ENCODE data around the gene MMEL1. TPM values are rescaled to one million over a fixed set of nuclear protein-coding genes. Genes with fewer than 3 reads are reported as not detected.

The MMEL1 gene
- total and polyA plus RNA-seq, 3 donors from 2014 or later = 17.2 to 36.4 (median 18.8) TPM

DNA sequence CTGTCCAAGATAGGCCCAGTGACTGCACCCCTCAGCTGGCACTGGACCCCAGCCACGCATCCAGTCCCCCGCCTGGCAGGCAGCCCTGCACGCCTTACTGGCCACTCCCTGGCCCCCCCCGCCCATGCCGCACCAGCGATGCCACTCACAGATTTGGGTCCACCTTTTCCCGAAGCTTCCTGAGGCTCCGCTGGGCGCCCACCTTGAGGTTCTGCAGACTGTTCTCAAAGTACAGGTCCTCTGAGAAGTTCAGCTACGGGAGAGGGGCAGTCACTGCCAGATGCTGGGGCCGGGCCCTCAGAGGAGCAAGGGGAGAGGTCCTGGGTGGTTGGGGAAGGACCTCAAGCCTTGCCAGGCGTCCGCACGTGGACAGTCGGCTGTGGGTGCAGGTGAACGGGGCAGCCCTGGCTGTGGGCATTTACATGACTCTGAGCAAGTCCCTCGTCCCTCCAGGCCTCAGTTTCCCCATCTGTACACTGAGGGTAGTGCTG lies 38.1 kb downstream of the MMEL1 start:
- Histone ChIP-seq H3K9me3 (no peaks in the 10 kb centered on the region), H3K4me3 (no peak overlapping the region), H3K27me3 (no peaks in the 10 kb centered on the region), H3K27ac (no peak overlapping the region), H3K4me1 (peaks cover 12% of the 10 kb centered on the region), H3K36me3 (ENCODE audit: low read depth, missing control alignments) (no peaks in the 10 kb centered on the region)
- no peak for DNase-seq
- 92 to 93% methylated on average over 14 to 17 of the region's 17 CpGs for WGBS, 2 donors
- no peak for TF ChIP-seq POLR2A (IDR thresholded peaks at IDR 0.05)
- TF ChIP-seq, protein P1, sequence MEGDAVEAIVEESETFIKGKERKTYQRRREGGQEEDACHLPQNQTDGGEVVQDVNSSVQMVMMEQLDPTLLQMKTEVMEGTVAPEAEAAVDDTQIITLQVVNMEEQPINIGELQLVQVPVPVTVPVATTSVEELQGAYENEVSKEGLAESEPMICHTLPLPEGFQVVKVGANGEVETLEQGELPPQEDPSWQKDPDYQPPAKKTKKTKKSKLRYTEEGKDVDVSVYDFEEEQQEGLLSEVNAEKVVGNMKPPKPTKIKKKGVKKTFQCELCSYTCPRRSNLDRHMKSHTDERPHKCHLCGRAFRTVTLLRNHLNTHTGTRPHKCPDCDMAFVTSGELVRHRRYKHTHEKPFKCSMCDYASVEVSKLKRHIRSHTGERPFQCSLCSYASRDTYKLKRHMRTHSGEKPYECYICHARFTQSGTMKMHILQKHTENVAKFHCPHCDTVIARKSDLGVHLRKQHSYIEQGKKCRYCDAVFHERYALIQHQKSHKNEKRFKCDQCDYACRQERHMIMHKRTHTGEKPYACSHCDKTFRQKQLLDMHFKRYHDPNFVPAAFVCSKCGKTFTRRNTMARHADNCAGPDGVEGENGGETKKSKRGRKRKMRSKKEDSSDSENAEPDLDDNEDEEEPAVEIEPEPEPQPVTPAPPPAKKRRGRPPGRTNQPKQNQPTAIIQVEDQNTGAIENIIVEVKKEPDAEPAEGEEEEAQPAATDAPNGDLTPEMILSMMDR (IDR thresholded peaks at IDR 0.05) = no peak
- intact Hi-C loops (cut with DNase I; ENCODE audit: low total_unique reads) = no loop called here

- Histone ChIP-seq H3K9me3 (no peaks in the 10 kb centered on the region), H3K4me1 (peaks cover 12% of the 10 kb centered on the region), H3K27ac (no peak overlapping the region), H3K27me3 (no peaks in the 10 kb centered on the region), H3K4me3 (no peak overlapping the region), H3K36me3 (ENCODE audit: low read depth, missing control alignments) (no peaks in the 10 kb centered on the region)
- TF ChIP-seq POLR2A (IDR thresholded peaks at IDR 0.05) = no peak
- TF ChIP-seq, protein P1 (IDR thresholded peaks at IDR 0.05) = no peak
- WGBS, 2 donors = 37 to 48% methylated on average over 13 to 20 of the region's 20 CpGs
- intact Hi-C loops (cut with DNase I; ENCODE audit: low total_unique reads) = no loop called here
- peak; percentile 75 for DNase-seq
Measured at GRCh38 chr1:2594001-2594640, 38.7 kb downstream of the MMEL1 start.

DNA sequence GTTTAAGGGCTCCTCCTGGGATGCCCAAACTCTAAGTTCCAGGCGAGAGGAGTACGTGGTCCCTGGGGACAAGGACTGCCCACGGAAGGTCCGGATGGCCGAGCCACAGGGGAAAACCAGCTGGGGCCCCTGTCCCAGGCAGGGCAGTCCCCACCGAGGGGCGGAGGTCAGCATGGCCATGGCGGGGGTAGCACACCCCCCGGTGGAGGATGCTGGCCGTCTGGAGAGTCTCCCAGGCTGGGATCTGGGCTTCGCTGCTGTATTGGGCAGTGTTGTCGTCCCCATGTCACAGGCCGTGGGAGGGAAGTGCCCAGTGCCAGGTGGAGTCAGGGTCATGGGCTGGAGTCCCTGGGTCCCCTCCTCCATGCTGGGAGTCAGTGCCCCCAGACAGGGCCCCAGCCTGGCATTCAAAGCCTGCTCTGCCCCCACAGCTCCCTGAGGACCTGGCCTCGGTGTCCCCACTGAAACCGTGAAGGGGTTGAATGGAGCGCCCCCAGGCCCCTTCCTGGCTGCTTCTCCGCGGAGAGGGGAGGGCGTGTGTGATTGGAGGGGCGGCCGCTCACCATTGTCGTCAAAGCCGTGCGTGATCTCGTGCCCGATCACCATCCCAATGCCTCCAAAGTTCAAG lies 39.5 kb downstream of the MMEL1 start:
- H3K9me3 ChIP-seq = no peaks in the 10 kb centered on the region
- no peak overlapping the region for H3K27ac ChIP-seq
- H3K36me3 ChIP-seq (ENCODE audit: low read depth, missing control alignments) = no peaks in the 10 kb centered on the region
- intact Hi-C loops (cut with DNase I; ENCODE audit: low total_unique reads) = no loop called here
- no peak overlapping the region for H3K4me3 ChIP-seq
- TF ChIP-seq POLR2A (IDR thresholded peaks at IDR 0.05) = no peak
- TF ChIP-seq, protein P1 (IDR thresholded peaks at IDR 0.05) = no peak
- peaks cover 12% of the 10 kb centered on the region for H3K4me1 ChIP-seq
- no peaks in the 10 kb centered on the region for H3K27me3 ChIP-seq
- WGBS, 2 donors = 60 to 88% methylated on average over 6 to 21 of the region's 26 CpGs
- no peak for DNase-seq

DNA sequence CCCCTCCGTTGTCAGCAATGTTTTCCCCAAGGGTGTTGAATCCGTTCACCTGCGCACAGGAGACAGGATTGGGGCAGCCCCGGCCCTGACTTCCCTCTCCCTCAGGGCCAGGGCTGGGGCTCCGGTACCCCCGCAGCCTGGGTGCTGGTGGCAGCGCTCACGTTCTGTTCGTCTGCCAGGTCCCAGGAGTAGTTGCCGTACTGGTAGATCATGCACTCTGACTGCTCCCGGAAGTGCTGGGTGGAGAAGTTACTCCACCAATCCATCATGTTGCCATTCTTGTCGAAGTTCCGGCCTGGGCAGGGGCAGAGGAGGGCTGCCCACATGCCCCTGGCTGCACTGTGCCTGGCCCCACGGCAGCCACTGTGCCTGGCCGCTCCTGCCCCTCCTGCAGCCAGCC lies 40.1 kb downstream of the MMEL1 start:
- Histone ChIP-seq H3K4me3 (no peak overlapping the region), H3K27ac (no peak overlapping the region), H3K36me3 (ENCODE audit: low read depth, missing control alignments) (no peaks in the 10 kb centered on the region), H3K4me1 (peaks cover 12% of the 10 kb centered on the region), H3K27me3 (no peaks in the 10 kb centered on the region), H3K9me3 (no peaks in the 10 kb centered on the region)
- intact Hi-C loops (cut with DNase I; ENCODE audit: low total_unique reads) = no loop called here
- whole genome bisulfite sequencing, 2 donors = 81 to 83% methylated on average over 4 to 15 of the region's 15 CpGs
- no peak for TF ChIP-seq POLR2A (IDR thresholded peaks at IDR 0.05)
- TF ChIP-seq, protein P1 (IDR thresholded peaks at IDR 0.05) = no peak
- DNase-seq = no peak

Measured in testis (tissue), 3 donors.